NCI-H345 treated with DMSO at 0.1 percent for 48 hours (cell line): Measurements from ENCODE around the gene HK1.
"Not testable (repeated sequence)": the region's sequence is repeated elsewhere in the genome, so short reads cannot be mapped to it uniquely, and the experiment has no call there.

ENCODE experiments used
- DNase-seq: peaks from one replicate; lab custom pipeline; 2025; ENCODE audit not compliant: unreplicated experiment; lab: John Stamatoyannopoulos, UW

Gene HK1

GRCh38 chr10:69253171-69253570, 25.1 kb upstream of the HK1 start:
- DNase-seq: no peak

- no peak for DNase-seq
These were observed 23.4 kb upstream of the HK1 start for GRCh38 chr10:69254877-69255276.

- no peak for DNase-seq
These were observed 18.6 kb upstream of the HK1 start for GRCh38 chr10:69259547-69260243.

- DNase-seq: no peak
These were observed 17.1 kb upstream of the HK1 start for GRCh38 chr10:69261184-69261583.

- no peak for DNase-seq
These were observed 16.0 kb upstream of the HK1 start for GRCh38 chr10:69262292-69262751.

GRCh38 chr10:69265521-69265920, 12.8 kb upstream of the HK1 start:
- no peak for DNase-seq

- DNase-seq: no peak
These were observed 9.4 kb upstream of the HK1 start for GRCh38 chr10:69268761-69269416.

GRCh38 chr10:69269761-69270160, 8.5 kb upstream of the HK1 start:
- DNase-seq: no peak

GRCh38 chr10:69270990-69271389, 7.3 kb upstream of the HK1 start:
- DNase-seq: no peak

GRCh38 chr10:69272624-69273023, 5.7 kb upstream of the HK1 start:
- no peak for DNase-seq

GRCh38 chr10:69275444-69275843, 2.9 kb upstream of the HK1 start:
- no peak for DNase-seq

GRCh38 chr10:69276503-69276902, 1.8 kb upstream of the HK1 start:
- DNase-seq: no peak

- no peak for DNase-seq
These were observed 814 bp downstream of the HK1 start for GRCh38 chr10:69279110-69279509.

- DNase-seq: no peak
These were observed 3.5 kb downstream of the HK1 start for GRCh38 chr10:69281507-69282413.

GRCh38 chr10:69284402-69284801, 6.1 kb downstream of the HK1 start:
- not testable (repeated sequence) for DNase-seq

GRCh38 chr10:69285699-69286098, 7.4 kb downstream of the HK1 start:
- DNase-seq: no peak

GRCh38 chr10:69287181-69287580, 8.9 kb downstream of the HK1 start:
- no peak for DNase-seq

- DNase-seq: no peak
These were observed 12.7 kb downstream of the HK1 start for GRCh38 chr10:69290993-69291392.

GRCh38 chr10:69292459-69292858, 14.2 kb downstream of the HK1 start:
- no peak for DNase-seq

GRCh38 chr10:69295027-69295636, 16.8 kb downstream of the HK1 start:
- DNase-seq: no peak

- DNase-seq: no peak
These were observed 25.3 kb downstream of the HK1 start for GRCh38 chr10:69303632-69304051.
